ENCODE measurements around the gene ANKS3.

The ANKS3 gene

DNA sequence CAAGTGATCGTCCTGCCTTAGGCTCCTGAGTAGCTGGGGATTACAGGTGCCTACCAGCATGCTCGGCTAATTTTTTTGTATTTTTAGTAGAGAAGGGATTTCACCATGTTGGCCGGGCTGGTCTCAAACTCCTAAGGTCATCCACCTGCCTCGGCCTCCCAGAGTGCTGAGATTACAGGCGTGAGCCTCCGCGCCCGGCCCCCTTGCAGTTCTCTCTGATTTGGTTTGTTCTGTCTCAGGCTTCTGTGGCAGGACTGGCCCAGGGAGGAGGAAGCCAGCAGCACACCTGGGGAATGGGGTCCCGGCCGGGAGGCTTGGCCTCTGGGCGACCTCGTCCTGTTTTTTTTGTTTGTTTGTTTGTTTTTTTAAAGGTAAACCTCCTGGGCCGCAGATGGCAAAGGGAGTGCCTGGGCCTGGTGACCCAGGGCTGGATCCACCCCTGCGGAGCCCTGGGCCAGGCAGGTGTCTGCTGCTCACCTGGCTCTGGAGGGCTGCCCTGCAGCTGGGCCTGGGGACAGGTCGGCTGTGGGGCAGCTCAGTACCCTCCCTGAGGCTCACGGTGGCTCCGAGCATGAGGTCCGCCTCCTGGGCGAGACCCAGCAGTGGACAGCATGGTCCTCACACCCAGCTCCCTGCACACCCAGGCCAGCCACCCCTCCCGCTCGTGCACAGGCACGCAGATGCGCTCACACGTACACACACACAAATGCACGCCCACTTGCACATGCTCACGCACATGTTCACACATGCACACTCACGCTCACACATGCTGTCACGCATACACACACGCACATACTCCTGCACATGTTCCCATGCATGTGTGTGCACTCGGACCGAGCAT, 44.0 kb downstream of the ANKS3 start:
- H3K36me3 Mint-ChIP-seq (ENCODE audit: low read depth) = peaks cover 5% of the 10 kb centered on the region
- peaks cover 21% of the 10 kb centered on the region for H3K4me1 Mint-ChIP-seq
- H3K4me3 Mint-ChIP-seq = no peak overlapping the region
- no peaks in the 10 kb centered on the region for H3K9me3 Mint-ChIP-seq
- TF ChIP-seq, protein P1, sequence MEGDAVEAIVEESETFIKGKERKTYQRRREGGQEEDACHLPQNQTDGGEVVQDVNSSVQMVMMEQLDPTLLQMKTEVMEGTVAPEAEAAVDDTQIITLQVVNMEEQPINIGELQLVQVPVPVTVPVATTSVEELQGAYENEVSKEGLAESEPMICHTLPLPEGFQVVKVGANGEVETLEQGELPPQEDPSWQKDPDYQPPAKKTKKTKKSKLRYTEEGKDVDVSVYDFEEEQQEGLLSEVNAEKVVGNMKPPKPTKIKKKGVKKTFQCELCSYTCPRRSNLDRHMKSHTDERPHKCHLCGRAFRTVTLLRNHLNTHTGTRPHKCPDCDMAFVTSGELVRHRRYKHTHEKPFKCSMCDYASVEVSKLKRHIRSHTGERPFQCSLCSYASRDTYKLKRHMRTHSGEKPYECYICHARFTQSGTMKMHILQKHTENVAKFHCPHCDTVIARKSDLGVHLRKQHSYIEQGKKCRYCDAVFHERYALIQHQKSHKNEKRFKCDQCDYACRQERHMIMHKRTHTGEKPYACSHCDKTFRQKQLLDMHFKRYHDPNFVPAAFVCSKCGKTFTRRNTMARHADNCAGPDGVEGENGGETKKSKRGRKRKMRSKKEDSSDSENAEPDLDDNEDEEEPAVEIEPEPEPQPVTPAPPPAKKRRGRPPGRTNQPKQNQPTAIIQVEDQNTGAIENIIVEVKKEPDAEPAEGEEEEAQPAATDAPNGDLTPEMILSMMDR (IDR thresholded peaks at IDR 0.05) = no peak
- no peak for DNase-seq
- H3K27ac Mint-ChIP-seq = peak overlapping the region; percentile 72
- no peaks in the 10 kb centered on the region for H3K27me3 Mint-ChIP-seq (ENCODE audit: low read depth, poor library complexity)

DNA sequence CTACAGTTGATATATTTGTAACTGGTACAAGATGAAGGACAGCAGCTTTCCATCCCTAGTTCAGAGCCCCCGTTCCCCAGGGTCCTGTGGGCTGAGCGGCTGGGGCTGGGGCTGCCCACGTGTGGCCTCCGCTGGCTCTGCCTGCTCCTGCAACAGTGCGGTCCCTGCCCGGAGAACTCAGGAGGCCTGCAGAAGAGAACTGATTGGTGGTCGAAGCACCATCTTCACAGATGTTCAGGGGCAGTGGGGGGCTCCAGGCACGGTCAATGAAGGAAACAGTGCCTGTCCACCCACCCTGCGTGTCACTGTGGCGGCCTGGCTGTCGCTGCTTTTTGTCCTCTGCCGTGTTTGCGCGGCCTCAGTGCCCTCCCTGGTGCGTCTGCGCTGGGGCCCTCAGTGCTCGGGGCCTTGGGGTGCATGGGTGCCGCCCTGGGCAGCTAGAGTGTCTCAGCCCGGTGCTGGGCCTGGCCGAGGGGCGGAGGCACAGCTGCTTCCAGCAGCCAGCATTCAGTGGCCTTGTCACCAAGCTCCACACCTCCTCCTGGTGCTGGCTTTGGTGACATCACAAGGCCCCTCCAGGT, 44.9 kb downstream of the ANKS3 start:
- no peaks in the 10 kb centered on the region for H3K27me3 Mint-ChIP-seq (ENCODE audit: low read depth, poor library complexity)
- H3K4me3 Mint-ChIP-seq = no peak overlapping the region
- H3K9me3 Mint-ChIP-seq = no peaks in the 10 kb centered on the region
- TF ChIP-seq, protein P1 (IDR thresholded peaks at IDR 0.05) = no peak
- no peak for DNase-seq
- H3K27ac Mint-ChIP-seq = no peak overlapping the region
- peaks cover 13% of the 10 kb centered on the region for H3K4me1 Mint-ChIP-seq
- peaks cover 8% of the 10 kb centered on the region for H3K36me3 Mint-ChIP-seq (ENCODE audit: low read depth)

DNA sequence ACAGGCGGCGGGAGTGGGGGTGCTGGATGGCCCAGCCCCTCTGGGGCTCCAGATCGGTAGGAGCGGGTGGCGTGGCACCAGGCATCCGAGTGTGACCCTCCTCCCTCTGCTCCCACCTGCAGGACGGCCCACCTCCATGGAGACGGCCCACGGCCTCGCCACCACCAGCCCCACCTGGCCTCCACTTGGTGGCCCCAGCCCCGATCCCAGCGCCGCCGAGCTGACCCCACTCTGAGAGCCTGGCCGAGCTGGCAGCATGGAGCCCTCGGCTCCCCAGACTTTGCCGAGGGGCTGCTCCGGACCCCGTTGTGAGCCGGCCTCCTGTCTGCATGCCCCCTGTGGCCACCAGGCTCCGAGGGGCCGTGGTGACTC, 45.4 kb downstream of the ANKS3 start:
- Mint-ChIP-seq H3K9me3 (no peaks in the 10 kb centered on the region), H3K27me3 (ENCODE audit: low read depth, poor library complexity) (no peaks in the 10 kb centered on the region), H3K27ac (no peak overlapping the region)

DNA sequence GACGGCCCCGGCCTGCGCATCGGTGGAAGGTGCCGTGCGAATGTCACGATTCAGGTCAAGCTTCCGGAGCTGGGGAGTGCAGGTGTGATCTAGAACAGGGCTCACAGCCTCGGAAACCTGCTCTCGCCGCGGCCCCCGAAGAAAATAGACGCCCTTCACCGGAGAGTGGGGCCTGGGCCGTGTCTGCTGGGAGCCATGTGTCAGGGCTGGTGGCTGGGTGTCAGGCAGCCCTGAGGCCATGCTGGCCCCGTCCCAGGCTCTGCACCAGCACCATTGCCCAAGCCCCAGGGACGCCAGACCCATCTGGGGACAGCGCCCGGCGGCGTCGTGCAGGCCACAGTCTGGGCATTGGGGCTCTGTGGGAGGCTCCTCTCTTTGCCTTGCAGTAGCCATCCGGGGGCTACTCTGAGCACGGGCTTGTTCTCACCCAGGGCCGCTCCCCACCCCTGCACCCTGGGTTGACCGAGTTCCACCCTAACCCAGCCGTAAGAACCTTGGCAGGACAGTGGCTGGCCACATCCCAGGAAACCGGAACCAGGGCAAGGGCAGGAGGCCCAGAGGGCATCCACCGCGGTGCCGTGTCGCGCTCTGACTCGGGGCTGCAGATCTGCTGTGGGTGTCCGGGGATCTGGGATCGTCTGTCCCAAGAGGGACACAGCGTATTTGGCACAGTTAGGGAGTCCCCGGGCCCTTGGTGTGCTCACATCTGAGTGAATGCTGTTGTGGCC, 46.0 kb downstream of the ANKS3 start:
- TF ChIP-seq, protein P1 (IDR thresholded peaks at IDR 0.05) = no peak
- Mint-ChIP-seq H3K4me3 (no peak overlapping the region), H3K36me3 (ENCODE audit: low read depth) (peaks cover 8% of the 10 kb centered on the region), H3K27ac (peak overlapping the region; percentile 90), H3K9me3 (no peaks in the 10 kb centered on the region), H3K4me1 (peaks cover 15% of the 10 kb centered on the region), H3K27me3 (ENCODE audit: low read depth, poor library complexity) (no peaks in the 10 kb centered on the region)
- no peak for DNase-seq

More for the DNA sequence above, 45.4 kb downstream of the ANKS3 start:
- DNase-seq = no peak
- Mint-ChIP-seq H3K4me1 (peaks cover 13% of the 10 kb centered on the region), H3K36me3 (ENCODE audit: low read depth) (peaks cover 8% of the 10 kb centered on the region), H3K4me3 (no peak overlapping the region)
- TF ChIP-seq, protein P1 (IDR thresholded peaks at IDR 0.05) = no peak

DNA sequence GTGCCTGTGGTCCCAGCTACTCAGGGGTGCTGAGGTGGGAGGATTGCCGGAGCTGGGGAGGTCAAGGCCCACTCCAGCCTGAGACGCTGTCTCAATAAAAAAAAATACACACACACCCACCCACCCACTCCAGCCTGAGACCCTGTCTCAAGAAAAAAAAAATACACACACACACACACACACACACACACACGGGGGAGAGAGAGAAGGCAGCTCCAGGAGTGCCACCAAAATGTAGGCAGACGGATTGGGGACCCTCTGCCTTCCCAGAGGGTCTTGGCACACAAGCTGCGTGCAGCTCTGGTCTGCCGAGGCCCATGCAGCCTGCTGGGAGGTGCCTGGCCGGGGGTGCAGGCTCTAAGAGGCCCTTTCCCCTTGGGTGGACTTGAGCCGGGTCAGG, 46.7 kb downstream of the ANKS3 start:
- TF ChIP-seq, protein P1 (IDR thresholded peaks at IDR 0.05) = no peak
- no peaks in the 10 kb centered on the region for H3K9me3 Mint-ChIP-seq
- peaks cover 8% of the 10 kb centered on the region for H3K36me3 Mint-ChIP-seq (ENCODE audit: low read depth)
- peak overlapping the region; percentile 68 for H3K27ac Mint-ChIP-seq
- no peak for DNase-seq
- H3K27me3 Mint-ChIP-seq (ENCODE audit: low read depth, poor library complexity) = no peaks in the 10 kb centered on the region
- H3K4me3 Mint-ChIP-seq = no peak overlapping the region
- peaks cover 15% of the 10 kb centered on the region for H3K4me1 Mint-ChIP-seq
